Stimulated activated CD8-positive, alpha-beta memory T cell treated with anti-CD3 and anti-CD28 coated beads, Interleukin-2, amount 100 ng/mL, for 1 hour (primary cell): Measurements from ENCODE around the gene SH3BP2.

Experiments used
- DNase-seq, 2 donors: peaks; one replicate each; pipeline ENCODE4 v3.0.0-alpha.2; 2020; ENCODE audit warnings: low read depth in 2 of 2

SH3BP2 gene

GRCh38 chr4:2792711-2793585, at the start of gene SH3BP2:
TSS of gene SH3BP2 (plus strand) at chr4:2793085. CDS start at chr4:2820618, 27,533 bp downstream.
- no peak for DNase-seq

DNA sequence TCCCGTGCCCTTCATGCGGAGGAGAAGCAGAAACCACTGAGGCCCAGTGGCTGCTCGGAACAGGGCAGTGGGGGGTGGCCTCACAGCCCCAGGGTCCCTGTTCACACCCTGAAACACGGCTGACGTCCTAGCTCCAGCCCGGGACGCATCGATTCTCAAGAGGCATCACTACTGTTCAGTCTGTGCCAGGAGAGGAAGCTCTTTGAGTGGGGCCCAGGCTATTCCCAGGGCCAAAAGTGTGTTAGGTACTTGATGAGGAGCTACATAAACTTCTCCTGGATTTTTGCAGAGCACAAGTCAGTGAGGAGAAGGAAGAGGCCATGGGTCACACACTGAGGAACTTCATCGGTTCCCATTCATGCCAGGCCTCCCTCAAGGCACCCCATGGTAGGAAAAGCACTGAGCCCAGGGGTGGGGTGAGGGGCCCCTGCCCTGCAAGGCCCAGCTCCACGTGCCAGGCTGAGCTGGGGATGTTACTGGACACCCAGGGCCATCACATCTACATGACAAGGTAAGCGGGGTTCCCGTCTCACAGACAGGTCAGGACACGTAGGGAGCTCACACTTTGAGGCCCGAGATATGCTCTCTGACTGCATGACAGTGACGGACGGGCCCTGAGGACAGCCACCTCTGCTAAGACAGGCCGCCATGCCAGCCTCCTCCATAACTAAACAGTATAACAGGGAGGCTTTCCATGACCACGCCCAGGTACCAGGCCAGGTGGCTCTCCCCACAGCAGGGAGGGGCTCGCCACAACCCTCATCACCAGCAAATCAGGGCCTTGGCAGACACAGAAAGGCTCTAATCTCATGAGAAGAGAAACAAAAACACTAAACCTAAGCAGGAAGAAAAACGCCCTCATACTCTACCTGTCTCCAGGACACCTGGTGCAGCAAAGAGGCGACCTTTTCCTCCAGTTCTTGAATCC, 49.1 kb upstream of the SH3BP2 start:
- DNase-seq, result no peak

DNA sequence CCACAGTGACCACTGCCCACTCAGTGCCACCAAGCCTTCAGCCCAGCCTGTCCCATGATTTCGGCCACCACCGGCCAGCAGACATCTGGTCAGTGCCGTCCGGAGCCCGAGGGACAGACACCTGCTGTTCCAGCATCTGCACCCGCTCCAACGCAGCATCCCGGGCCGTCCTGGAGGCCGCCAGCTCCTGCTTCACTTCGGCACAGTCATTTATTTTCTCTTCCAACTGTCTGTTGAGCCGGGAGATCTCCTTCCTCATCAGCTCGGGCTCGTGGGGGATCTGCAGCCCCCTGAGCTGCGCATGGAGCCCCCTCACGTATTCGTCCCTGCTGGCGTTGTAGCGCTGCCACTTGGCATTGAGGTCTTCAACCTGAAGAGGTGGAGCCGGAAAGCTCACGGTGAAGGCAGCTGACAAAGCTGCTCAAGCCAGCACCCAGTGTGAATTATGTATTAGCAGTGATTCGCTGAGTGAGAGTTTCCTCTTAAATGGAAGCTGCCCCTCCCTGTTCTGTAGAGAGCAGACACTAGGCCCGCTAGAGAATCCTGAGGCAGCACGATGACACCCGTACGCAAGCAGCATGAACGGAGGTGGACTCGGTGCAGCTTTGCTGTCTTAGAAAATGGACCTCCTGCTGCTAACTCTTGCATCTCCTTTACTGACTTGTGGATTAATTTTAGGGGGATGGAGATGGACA, 48.2 kb upstream of the SH3BP2 start:
- no peak for DNase-seq

GRCh38 chr4:2745516-2745915, 47.4 kb upstream of the SH3BP2 start:
- DNase-seq, result no peak

- peak; percentile 55 to 76 for DNase-seq
These were observed 46.7 kb upstream of the SH3BP2 start for GRCh38 chr4:2745981-2746806.

DNA sequence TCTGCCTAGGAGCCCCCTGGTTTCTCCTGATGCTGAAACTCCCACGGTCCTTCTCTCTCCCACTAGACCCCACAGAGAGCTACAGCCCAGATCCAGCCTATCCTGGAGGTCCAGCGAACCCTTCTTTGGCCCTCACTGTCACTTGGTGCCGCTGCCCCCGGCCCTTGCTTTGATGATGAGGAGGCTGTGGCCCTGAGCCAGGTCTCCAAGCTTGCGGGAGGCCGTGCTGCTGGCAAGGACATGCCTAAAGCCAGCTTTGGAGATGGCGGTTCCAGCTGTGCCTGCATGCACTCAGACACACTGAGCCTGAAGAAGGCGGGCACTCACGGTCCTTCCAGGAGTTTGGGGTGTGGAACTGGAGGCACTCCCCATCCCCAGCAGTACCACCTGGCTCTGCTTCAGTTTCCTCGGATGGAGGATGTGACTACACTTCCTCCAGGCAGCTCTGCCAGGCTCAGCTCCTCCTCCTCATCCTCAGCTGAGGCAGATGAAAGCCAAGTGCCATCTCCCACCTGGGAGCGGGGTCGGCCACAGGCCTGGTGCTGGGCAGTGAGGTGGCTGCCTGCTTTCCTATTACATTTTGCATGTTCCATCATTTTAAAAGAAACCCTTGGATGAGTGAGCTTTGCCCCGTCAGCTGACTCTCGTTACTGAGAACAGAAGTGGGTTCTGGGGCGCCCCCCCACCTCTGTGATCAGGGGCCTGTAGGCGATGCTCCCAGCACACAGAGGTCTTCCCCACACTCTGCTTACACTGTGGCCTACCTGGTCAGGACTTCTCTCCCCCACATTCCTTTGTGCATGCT, 45.8 kb upstream of the SH3BP2 start:
- DNase-seq, result no peak

GRCh38 chr4:2750719-2751605, 41.9 kb upstream of the SH3BP2 start:
- DNase-seq, result no peak

DNA sequence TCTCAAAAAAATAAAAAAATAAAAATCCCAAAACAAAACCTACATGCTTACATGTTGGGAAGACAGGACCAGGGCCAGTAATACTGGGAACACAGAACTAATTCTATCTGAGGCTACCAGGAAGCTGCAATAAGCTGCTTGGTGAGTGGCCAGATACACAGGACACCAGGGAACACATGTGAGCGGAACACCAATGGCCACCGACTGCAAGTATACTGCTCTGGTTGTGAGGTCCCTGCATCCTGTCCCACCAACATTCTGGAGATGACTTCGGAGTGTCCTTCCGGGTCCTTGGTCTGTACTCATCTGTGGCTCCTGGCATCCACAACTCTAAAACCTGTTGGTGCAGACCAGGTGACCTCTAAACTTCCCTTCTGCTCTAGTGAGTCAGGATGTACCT, 39.4 kb upstream of the SH3BP2 start:
- DNase-seq, result no peak

DNA sequence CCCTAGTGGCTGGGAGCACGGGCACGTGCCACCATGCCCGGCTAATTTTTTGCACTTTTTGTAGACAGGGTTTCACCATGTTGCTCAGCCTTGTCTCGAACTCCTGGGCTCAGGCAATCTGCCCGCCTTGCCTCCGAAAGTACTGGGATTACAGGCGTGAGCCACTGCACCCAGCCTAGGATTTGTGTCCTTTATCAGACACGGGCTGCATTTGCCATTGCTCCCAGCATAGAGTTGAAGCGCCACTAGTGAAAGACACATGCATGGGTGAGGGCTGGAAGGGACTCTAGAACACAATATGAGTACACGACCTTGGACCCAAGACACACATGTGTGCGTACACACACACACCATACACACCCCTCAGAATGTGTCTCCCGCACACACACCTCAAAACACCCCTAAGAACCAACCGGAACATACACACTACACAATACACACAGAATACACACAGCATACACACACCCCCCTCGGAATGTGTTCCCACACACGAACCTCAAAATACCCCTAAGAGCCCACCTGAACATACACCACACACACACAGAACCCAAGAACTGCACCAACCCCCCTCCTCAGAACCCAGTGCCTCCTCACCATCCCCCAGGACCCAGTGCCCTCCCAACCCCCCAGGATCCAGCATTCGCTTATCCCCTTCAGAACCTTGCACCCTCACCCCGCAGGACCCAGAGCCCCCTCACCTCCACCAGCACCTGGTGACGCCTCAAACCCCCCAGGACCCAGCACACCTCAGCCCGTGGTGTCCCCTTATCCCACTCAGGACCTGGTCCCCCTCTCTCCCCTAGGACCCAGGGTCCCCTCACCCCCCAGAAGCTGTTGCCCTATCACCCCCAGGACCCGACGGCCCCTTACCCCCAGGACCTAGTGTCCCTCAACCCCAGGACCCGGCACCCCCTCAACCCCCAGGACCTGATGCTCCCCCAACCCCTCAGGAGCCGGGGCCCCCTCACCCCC, 37.8 kb upstream of the SH3BP2 start:
- no peak for DNase-seq

- peak; percentile 63 to 68 for DNase-seq
These were observed 36.8 kb upstream of the SH3BP2 start, which contains the start of gene TNIP2 for GRCh38 chr4:2755821-2756690. TSS of gene TNIP2 (minus strand) at chr4:2756336. CDS start at chr4:2756289, 47 bp downstream.

GRCh38 chr4:2756691-2757350, 36.1 kb upstream of the SH3BP2 start:
- no peak for DNase-seq

- DNase-seq, result no peak
These were observed 35.5 kb upstream of the SH3BP2 start for GRCh38 chr4:2757426-2757825.

GRCh38 chr4:2761035-2761923, 31.6 kb upstream of the SH3BP2 start:
- no peak for DNase-seq

- no peak for DNase-seq
These were observed 30.8 kb upstream of the SH3BP2 start for GRCh38 chr4:2762048-2762447.
